BJ (cell line): ENCODE measurements around the gene DNAH1. TPM values are rescaled to one million over a fixed set of nuclear protein-coding genes. Genes with fewer than 3 reads are reported as not detected.

Source experiments
- CTCF ChIA-PET: fragments of 350-600 bp; formaldehyde crosslinking; extraction: SDS; loops from one replicate; lab custom pipeline; 2021; ENCODE audit warnings: antibody characterized with exemption, inconsistent platforms; lab: Yijun Ruan, JAX
- POLR2A ChIA-PET: fragments of 300-600 bp; sonication (Branson Sonifier 250); formaldehyde crosslinking; extraction: SDS; loops from one replicate; lab custom pipeline; 2021; ENCODE audit warnings: antibody characterized with exemption; lab: Charles Lee
- DNase-seq: peaks from one replicate; pipeline ENCODE4 v3.0.0-alpha.2; 2011; ENCODE audit warnings: low read depth
- H3K27me3 ChIP-seq: 2 replicates; pipeline ENCODE4 v1.6.0; 2011; ENCODE audit warnings: low read length; ENCODE audit not compliant: control insufficient read depth, insufficient read depth
- H3K36me3 ChIP-seq: 2 replicates; pipeline ENCODE4 v1.5.1; 2011; ENCODE audit warnings: low read length; ENCODE audit not compliant: control insufficient read depth, insufficient read depth
- H3K4me3 ChIP-seq: 2 replicates; pipeline ENCODE4 v1.5.1; 2011; ENCODE audit warnings: low read depth, mild to moderate bottlenecking, control low read depth, low read length
- polyA plus RNA-seq: library from polyadenylated mRNA; depleted of rRNA; stranded (reverse); fragments of >200 nt; gene quantifications from 2 replicates; pipeline ENCODE4 v1.2.3, GENCODE V29; 2011
- TF ChIP-seq, protein P1 (sequence below): IDR thresholded peaks from 2 replicates; pipeline ENCODE4 v1.5.1; 2011; ENCODE audit warnings: low read depth, mild to moderate bottlenecking, control low read depth, inconsistent platforms, low read length, moderate library complexity; ENCODE audit not compliant: insufficient read depth

DNAH1 gene
- polyA plus RNA-seq, 1 experiment = 4.8 TPM

DNA sequence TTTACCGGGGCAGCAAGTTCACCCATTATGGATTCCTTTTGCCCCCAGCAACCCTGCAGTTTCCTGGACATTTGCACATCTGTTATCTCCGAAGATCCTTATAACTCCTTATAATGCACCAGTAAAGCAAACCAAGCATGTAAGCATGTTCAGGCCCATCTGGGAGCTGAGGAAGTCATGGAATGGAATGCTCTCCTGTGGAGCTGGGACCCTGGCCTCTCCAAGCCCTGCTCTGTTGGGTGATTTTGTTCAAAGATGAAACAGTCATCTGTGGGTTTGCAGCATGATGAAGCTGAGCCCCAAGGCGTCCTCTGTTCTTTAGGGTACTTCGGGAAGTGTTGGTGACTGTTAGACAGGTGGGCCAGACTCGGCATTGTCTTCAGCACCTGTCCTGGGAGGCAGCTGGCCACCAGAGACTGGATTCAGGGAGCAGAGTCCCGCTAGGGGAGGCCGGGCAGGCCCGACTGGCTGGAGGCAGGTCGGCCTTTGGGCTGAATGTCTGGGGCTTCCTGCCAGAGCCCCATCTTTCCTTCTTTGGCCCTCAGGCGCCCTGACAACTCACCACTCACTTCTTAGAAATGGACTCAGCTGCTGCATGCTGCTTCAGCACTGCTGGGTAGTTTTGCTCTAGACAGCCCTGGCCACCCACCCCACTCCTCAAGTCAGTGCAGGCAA is 3.9 kb downstream of the DNAH1 start:
- H3K36me3 ChIP-seq = no peaks in the 10 kb centered on the region
- TF ChIP-seq, protein P1, sequence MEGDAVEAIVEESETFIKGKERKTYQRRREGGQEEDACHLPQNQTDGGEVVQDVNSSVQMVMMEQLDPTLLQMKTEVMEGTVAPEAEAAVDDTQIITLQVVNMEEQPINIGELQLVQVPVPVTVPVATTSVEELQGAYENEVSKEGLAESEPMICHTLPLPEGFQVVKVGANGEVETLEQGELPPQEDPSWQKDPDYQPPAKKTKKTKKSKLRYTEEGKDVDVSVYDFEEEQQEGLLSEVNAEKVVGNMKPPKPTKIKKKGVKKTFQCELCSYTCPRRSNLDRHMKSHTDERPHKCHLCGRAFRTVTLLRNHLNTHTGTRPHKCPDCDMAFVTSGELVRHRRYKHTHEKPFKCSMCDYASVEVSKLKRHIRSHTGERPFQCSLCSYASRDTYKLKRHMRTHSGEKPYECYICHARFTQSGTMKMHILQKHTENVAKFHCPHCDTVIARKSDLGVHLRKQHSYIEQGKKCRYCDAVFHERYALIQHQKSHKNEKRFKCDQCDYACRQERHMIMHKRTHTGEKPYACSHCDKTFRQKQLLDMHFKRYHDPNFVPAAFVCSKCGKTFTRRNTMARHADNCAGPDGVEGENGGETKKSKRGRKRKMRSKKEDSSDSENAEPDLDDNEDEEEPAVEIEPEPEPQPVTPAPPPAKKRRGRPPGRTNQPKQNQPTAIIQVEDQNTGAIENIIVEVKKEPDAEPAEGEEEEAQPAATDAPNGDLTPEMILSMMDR = no peak
- no peak for DNase-seq
- no peaks in the 10 kb centered on the region for H3K27me3 ChIP-seq
- ChIA-PET CTCF (interaction anchor here (0.5 to 1.6 kb wide), 3 partner anchors 19 to 1485 kb away, joined by 3 read pairs; no protein-coding TSS in a partner anchor), POLR2A (no interaction called here)
- no peak overlapping the region for H3K4me3 ChIP-seq

GRCh38 chr3:52321481-52321880 is 5.4 kb downstream of the DNAH1 start:
- no peaks in the 10 kb centered on the region for H3K27me3 ChIP-seq
- TF ChIP-seq, protein P1 = no peak
- ChIA-PET CTCF (interaction anchor here (3.5 kb wide), 1 partner anchor 18 kb away, joined by 15 read pairs; no protein-coding TSS in a partner anchor), POLR2A (no interaction called here)
- H3K36me3 ChIP-seq = no peaks in the 10 kb centered on the region
- DNase-seq = no peak
- H3K4me3 ChIP-seq = no peak overlapping the region

DNA sequence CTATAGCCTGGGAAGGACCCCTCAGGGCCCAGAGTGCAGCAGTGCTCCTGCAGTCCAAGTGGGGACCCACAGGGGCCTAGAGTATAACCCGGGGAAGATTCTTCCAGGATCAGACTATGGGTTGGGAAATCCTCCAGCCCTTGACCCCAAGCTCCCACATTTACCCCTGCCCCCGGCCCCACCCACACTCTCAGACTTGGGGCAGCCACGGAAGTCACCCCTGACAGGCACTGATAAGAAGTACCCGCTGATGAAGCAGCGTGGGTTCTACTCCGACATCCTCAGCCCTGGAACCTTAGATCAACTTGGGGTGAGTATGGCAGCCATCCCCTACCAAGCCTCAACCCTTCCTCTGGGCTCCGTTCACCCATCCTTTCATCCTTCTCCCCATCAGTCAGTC is 6.3 kb downstream of the DNAH1 start:
- TF ChIP-seq, protein P1 = no peak
- Histone ChIP-seq H3K4me3 (no peak overlapping the region), H3K36me3 (no peaks in the 10 kb centered on the region), H3K27me3 (no peaks in the 10 kb centered on the region)
- ChIA-PET CTCF (interaction anchor here (3.5 kb wide), 1 partner anchor 17 kb away, joined by 15 read pairs; no protein-coding TSS in a partner anchor), POLR2A (no interaction called here)
- DNase-seq = no peak

DNA sequence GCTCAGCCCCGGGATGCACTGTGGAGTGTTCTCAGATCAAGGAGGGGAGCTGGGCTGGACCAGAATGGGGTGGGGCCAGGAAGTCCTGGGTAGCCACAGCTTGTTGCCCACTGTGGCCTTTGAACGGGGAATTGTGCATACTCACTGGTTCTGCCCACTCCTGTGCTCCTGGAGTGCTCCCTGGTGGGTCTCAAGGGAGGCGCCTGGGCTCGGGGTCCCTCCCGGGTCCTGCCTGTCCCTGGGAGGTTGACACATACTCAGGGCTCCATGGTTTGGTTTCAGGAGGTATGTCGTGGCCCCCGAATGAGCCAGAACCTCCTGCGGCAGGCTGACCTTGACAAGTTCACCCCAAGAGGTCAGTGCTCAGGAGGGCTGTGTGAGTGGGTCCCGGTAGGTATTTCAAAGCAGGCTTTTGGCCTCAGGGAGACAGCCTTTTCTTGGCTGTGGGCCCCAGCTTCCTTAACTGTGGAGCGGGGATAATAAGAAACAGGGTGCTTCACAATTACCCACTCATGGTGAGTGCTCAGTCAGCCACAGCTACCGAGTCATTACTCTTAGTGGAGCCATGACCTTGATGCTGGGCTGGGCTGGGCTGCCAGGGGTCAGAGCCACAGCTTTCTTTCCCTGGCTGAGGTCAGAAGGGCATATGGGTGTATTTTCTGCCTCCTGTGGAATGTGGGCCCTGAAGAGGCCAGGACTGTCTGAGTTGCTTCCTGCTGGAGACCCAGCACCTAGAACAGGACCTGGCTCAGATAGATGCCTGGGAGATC is 7.6 kb downstream of the DNAH1 start:
- Histone ChIP-seq H3K27me3 (no peaks in the 10 kb centered on the region), H3K36me3 (no peaks in the 10 kb centered on the region), H3K4me3 (no peak overlapping the region)
- POLR2A ChIA-PET = no interaction called here
- CTCF ChIA-PET = interaction anchor here (3.5 kb wide), 1 partner anchor 15 kb away, joined by 15 read pairs; no protein-coding TSS in a partner anchor
- no peak for DNase-seq
- TF ChIP-seq, protein P1 = no peak

GRCh38 chr3:52324676-52325075 is 8.6 kb downstream of the DNAH1 start:
- ChIA-PET POLR2A (no interaction called here), CTCF (interaction anchor here (0.5 to 3.5 kb wide), 2 partner anchors 15 to 252 kb away, joined by 3 to 15 read pairs; no protein-coding TSS in a partner anchor)
- Histone ChIP-seq H3K36me3 (no peaks in the 10 kb centered on the region), H3K27me3 (no peaks in the 10 kb centered on the region), H3K4me3 (no peak overlapping the region)
- TF ChIP-seq, protein P1 = no peak
- DNase-seq = no peak
